SKM-1 (cell line): ENCODE results near the gene TRIP6.
"Not testable (repeated sequence)": the region's sequence is repeated elsewhere in the genome, so short reads cannot be mapped to it uniquely, and the experiment has no call there.

Experiments
- DNase-seq: peaks from one replicate; lab custom pipeline; 2025; ENCODE audit not compliant: unreplicated experiment; lab: John Stamatoyannopoulos, UW

The TRIP6 gene

DNA sequence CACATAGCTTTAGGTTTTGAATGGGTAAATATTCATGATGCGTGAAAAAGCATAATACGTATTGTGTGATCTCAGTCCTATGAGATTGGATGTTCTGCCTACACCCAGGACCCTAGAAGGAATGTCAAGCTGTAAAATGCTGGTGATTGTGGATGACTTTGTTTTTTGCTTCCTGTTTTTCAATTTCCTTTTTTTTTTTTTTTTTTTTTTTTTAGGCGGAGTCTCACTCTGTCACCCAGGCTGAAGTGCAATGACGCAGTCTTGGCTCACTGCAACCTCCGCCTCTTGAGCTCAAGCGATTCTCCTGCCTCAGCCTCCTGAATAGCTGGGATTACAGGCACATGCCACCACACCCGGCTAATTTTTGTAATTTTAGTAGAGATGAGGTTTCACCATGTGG, 43.3 kb downstream of the TRIP6 start:
- not testable (repeated sequence) for DNase-seq

DNA sequence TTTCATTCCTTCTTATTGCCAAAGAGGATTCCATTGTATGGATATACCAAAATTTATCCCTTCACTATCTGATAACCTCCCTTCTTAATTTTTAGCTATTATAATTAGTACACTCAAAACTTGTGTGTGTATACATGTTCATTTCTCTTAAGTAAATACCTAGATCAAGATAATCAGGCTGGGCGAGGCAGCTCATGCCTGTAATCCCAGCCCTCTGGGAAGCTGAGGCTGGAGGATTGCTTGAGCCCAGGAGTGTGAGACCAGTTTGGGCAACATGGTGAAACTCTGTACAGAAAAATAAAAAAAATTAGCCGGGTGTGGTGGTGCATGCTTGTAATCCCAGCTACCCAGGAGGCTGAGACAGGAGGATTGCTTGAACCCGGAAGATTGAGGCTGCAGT, 44.3 kb downstream of the TRIP6 start:
- DNase-seq, result no peak

DNA sequence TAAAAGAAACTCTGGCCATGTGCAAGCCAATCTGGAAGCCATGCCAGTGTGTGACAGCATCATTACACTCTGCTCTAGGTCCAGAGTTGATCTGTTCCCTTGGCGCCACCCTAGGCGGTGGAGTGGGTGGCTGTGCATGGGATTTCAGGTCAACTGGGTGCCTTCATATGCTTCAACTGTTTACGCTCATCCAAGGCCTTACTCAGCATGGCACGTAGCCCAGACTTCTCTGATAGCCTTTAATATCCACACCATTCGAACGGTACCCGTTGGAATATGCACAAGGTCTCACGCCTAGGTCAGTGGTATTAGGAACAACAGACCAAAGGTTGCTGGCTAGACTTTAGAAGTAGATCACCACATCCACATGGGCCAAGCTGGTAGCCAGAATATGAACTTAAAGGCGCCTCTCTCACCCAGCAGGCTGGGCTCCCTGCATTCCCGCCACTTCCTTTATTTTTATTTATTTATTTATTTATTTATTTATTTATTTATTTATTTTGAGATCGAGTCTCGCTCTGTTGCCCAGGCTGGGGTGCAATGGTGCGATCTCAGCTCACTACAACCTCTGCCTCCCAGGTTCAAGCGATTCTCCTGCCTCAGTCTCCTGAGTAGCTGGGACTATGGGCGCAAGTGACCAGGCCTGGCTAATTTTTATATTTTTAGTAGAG, 47.2 kb downstream of the TRIP6 start:
- DNase-seq, result no peak

DNA sequence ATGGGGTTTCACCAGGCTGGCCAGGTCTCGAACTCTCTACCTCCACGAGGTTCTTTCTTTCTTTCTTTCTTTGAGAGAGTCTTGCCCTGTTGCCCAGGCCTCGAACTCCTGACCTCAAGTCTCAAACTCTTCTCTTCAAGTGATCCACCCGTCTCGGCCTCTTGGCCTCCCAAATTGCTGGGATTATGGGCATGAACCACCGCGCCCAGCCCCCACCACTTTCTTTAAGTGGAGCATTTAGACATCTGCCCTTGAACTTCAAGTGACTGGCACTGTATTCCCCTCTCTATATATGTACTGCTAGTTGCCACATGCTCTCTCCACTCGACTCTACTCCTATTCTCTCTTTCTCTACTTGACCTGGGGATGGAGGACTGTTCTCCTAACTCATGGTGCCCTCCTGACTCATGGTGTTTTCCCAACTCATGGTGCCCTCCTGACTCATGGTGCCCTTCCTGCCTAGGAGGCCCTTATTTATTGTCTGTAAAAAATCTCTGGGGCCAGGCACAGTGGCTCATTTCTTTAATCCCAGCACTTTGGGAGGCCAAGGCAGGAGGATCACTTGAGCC, 47.8 kb downstream of the TRIP6 start:
- DNase-seq, result no peak

DNA sequence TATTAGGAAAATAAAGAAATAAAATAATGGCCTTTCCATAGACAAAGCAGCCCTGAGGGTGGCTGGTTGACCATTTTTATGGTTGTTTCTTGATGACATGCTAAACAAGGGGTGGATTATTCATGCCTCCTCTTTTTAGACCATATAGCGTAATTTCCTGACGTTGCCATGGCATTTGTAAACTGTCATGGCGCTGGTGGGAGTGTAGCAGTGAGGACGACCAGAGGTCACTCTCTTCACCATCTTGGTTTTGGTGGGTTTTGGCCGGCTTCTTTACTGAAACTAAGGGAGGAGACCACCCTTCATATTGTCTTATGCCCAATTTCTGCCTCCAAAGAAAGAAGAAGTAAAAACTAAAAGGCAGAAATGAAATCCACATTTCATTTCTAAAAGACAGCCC, 52.1 kb downstream of the TRIP6 start:
- not testable (repeated sequence) for DNase-seq

DNA sequence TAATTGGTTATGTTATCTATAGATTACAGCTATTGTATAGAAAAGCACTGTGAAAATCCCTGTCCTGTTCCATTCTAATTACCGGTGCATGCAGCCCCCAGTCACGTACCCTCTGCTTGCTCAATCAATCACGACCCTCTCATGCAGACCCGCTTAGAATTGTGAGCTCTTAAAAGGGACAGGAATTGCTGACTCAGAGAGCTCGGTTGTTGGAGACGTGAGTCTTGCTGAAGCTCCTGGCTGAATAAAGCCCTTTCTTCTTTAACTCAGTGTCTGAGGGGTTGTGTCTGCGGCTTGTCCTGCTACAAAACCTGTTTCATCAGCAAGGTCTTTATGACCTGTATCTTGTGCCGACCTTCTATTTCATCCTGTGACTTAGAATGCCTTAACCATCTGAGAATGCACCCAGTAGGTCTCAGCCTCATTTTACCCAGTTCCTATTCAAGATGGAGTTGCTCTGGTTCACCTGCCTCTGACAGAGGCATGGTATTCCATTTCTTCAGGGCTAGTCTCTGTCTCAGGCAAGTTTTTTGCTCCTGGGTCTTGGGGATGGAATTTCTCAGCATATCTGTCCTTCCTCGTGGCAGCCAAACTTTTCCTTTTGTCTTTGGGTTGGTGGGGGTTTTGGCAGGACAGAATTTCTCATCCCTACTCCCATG, 52.7 kb downstream of the TRIP6 start:
- DNase-seq, result not testable (repeated sequence)

GRCh38 chr7:100921039-100921438, 53.9 kb downstream of the TRIP6 start:
- no peak for DNase-seq
